PC-9 (cell line): ENCODE results near the gene TMEM208.

ENCODE experiments used
- CTCF ChIP-seq: fragments of 200-600 bp; sonication (generic); conservative IDR thresholded peaks from 2 replicates; pipeline ENCODE4 v1.6.1; 2017; ENCODE audit warnings: mixed run types, antibody characterized with exemption, mild to moderate bottlenecking, moderate library complexity
- EZH2 ChIP-seq: fragments of 200-600 bp; sonication (generic); IDR thresholded peaks from 2 replicates; pipeline ENCODE4 v1.8.0; 2017; ENCODE audit warnings: antibody characterized with exemption, low read depth

GRCh38 chr16:67269766-67270165 is 42.8 kb downstream of the TMEM208 start:
- TF ChIP-seq CTCF = no peak
- no peak for TF ChIP-seq EZH2
